Stimulated activated CD8-positive, alpha-beta memory T cell treated with anti-CD3 and anti-CD28 coated beads, Interleukin-12 subunit alpha, Interleukin-12 subunit beta, amount 100 ng/mL, for 24 hours (primary cell): ENCODE results near the gene SNAPC2.
"Not testable (repeated sequence)": the region's sequence is repeated elsewhere in the genome, so short reads cannot be mapped to it uniquely, and the experiment has no call there.

Source experiments
- DNase-seq: peaks from one replicate; pipeline ENCODE4 v3.0.0-alpha.2; 2020; ENCODE audit errors: extremely low read depth

SNAPC2 gene

DNA sequence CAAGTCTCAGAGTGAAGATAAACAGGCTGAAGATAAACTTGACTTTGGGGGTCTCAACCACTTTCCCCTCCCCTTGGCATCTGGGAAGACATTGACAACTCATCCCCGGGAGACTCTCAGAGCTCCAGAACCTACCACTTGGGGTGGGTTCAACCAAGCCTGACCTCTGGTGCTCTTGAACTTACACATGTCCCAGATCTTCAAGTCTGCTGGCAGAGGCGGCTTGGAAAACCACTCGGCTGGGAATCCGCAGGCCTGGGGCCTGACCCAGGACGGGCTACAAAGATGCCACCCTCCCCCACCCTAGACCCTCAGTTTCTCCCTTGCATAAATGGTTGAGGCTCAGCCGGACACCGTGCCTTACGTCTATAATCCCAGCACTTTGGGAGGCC, 31.3 kb upstream of the SNAPC2 start:
- DNase-seq = no peak

DNA sequence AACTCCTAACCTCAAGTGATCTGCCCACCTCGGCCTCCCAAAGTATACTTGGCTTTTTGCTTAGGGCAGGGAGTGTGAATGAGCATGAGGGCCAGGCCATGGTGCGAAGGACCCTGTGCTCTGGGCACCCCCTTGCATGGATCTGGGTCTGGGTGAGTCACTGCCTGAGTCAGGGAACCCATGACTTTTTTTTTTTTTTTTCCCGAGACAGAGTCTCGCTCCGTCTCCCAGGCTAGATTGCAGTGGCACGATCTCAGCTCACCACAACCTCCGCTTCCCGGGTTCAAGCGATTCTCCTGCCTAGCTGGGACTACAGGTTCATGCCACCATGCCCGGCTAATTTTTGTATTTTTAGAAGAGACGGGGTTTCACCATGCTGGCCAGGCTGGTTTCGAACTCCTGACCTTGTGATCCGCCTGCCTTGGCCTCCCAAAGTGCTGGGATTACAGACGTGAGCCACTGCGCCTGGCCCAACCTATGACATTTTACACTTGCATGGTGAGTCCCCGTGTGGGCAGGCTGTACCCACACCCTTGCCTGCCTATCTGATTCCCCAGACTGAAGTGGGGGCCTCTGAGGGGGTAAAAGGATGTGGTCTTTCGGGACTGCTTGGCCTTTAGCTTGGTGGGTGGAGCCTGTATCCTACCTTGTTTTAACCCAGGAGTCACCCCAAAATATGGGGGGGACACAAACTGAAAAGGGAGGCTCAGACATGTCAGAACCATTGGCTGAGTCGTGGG, 26.6 kb upstream of the SNAPC2 start:
- DNase-seq = not testable (repeated sequence)

DNA sequence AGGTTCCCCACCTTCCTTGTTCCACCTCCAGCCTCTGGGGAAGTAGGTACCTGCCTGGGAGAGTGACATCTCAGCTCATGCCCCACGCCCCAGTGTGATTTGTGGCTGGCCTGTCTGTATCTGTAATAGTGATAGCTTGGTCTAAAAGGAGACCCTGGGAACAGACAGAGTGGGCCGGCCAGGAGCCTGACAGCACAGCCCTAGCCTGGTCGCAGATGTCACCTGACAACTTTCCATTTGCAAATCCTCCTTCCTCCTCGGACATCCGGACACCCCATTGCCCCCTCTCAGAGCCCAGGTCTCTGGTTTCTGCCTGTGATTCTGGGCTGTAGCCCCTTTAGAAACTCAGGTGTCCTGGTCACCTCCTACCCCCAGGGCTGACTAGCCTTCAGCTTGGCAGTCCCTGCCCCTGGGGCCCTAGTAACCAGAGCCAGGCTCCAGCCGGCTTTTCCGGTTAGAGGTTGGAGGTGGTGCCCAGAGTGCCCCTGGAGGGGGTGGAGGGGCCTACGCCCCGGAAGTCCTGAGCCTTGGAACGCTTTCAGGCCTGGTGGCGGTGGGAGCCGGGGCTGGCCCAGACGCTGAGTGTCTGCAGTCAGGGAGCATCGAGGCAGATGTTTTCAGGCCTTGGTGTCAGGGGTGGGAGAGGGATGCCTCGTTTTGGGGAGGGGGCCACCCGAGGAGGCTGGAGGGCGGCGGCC, 25.4 kb upstream of the SNAPC2 start:
- no peak for DNase-seq

DNA sequence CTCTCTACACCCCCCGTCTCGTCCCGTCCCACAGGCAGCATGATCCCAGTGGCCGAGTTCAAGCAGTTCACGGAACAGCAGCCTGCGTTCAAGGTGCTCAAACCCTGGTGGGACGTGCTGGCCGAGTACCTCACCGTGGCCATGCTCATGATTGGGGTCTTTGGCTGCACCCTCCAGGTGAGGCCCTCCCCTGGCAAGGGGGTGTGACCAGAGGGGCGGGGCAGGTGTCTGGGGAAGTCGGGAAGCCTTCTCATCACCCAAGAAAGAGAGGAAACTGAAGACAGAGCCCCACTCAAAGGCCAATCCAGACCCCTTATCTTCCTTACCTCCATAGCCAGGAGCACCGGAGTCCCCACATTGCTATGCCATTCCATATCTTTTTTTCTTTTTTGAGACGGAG, 24.6 kb upstream of the SNAPC2 start:
- DNase-seq = no peak

DNA sequence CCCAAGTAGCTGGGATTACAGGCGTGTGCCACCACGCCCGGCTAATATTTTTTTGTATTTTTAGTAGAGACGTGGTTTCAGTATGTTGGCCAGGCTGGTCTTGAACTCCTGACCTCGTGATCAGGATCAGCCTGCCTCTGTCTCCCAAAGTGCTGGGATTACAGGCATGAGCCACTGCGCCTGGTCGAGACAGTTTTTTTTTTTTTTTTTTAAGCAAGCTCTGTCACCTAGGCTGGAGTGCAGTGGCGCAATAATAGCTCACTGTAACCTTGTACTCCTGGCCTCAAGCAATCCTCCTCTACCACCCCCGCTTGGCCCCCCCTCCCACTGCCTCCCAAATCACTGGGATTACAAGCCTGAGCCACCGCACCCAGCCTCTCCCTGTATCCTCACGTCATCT, 22.8 kb upstream of the SNAPC2 start:
- no peak for DNase-seq

DNA sequence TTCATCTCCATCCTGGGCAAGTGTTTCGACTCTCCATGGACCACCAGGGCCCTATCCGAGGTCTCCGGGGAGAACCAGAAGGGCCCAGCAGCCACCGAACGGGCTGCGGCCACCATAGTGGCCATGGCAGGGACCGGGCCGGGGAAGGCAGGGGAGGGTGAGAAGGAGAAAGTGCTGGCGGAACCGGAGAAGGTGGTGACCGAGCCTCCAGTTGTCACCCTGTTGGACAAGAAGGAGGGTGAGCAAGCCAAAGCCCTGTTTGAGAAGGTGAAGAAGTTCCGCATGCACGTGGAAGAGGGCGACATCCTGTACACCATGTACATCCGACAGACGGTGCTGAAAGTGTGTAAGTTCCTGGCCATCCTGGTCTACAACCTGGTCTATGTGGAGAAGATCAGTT, 21.2 kb upstream of the SNAPC2 start:
- no peak for DNase-seq

DNA sequence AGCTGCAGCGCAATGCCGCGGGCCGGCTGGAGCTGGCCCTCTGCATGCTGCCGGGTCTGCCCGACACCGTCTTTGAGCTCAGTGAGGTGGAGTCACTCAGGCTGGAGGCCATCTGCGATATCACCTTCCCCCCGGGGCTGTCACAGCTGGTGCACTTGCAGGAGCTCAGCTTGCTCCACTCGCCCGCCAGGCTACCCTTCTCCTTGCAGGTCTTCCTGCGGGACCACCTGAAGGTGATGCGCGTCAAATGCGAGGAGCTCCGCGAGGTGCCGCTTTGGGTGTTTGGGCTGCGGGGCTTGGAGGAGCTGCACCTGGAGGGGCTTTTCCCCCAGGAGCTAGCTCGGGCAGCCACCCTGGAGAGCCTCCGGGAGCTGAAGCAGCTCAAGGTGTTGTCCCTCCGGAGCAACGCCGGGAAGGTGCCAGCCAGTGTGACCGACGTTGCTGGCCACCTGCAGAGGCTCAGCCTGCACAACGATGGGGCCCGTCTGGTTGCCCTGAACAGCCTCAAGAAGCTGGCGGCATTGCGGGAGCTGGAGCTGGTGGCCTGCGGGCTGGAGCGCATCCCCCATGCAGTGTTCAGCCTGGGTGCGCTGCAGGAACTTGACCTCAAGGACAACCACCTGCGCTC, 20.3 kb upstream of the SNAPC2 start:
- no peak for DNase-seq

DNA sequence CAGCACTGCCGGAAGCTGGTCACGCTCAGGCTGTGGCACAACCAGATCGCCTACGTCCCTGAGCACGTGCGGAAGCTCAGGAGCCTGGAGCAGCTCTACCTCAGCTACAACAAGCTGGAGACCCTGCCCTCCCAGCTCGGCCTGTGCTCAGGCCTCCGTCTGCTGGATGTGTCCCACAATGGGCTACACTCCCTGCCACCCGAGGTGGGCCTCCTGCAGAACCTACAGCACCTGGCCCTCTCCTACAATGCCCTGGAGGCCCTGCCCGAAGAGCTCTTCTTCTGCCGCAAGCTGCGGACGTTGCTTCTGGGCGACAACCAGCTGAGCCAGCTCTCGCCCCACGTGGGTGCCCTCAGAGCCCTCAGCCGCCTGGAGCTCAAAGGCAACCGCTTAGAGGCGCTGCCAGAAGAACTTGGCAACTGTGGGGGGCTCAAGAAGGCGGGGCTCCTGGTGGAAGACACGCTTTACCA, 19.7 kb upstream of the SNAPC2 start:
- no peak for DNase-seq

DNA sequence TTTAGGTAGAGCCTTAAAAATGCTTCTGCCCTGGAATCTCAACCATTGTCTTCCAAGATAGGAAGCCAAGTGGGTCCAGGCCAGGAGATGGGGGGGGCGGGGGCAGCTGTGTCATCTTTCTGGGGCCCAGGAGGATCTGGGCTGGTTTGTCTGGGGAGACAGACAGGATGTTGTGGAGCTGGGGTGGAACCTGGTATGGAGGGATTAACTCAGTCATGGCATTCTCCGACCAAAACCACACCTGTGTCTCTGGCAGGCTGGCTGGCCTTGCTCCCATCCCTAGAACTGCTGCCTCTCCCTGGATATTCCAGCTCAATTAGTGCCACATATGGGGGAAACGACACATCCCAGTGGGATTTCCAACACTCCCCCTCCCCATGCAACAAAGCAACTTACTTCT, 19.2 kb upstream of the SNAPC2 start:
- no peak for DNase-seq

DNA sequence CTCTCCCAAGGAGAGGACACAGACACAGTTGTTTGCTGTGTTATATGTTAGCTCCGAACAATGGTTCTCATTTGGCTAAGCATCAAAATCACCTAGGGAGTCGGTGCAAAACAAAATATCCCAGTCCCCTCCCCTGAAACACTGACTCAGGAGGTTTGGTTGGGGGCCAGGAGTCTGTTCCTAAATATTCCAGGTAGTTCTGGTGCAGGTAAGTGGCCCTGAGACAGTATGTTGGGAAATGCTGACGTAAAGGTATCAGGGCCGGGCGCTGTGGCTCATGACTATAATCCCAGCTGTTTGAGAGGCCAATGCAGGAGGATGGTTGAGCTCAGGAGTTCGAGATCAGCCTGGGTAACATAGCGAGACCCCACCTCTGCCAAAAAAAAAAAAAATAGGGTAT, 18.8 kb upstream of the SNAPC2 start:
- DNase-seq = no peak

DNA sequence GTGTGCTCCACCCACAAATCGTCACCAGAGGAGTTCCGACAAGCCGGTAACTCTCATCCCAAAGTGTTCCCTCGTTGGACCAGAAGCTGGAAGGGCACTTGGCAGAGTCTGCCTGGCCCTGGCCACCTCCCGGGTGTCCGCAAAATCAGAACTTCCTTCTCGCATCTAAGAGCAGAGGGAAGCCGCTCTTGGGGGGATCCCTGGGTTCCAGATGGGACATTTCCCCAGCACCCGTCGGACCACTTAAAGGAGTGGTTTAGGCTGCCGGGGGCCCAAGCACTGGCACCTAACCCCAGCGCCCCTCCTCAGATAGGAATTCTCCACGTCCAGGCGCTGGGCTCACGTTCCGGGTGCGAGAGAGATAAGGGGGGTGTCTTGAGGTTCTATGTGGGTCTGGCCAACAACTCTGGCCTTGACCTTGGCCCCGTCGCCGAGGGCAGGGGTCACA, 17.3 kb upstream of the SNAPC2 start:
- DNase-seq = no peak

DNA sequence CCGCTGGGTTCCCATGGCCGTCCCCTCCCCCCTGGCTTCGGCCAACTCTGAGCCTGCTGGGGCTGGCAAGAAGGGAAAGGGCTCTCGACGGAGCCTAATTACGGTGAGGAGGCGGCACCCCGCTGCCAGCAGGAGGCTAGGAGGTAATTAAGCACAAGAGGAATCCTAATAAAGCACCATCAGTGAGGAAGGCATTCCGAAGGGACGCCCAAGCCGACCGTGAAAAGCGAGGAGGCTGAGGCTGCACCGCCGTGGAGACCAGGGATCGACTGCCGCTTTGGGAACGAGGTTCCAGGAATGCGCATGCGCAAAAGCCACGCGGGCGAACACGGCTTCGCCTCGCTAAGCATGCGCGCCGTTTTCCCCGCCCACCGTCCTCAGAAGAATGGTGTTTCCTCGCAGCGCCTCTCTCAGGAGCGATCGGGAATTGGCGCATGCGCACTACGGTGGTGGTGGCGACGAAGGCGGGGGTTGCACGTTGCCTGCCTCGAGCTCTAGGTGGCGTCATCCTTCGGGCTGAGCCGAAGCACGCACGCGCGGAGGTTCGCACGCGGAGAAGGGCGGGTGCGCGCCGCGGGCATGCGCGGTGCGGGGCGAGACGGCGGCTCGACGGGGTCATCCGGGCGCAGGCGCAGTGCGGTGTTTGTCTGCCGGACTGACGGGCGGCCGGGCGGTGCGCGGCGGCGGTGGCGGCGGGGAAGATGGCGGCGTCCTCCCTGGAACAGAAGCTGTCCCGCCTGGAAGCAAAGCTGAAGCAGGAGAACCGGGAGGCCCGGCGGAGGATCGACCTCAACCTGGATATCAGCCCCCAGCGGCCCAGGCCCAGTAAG, 16.7 kb upstream of the SNAPC2 start, which contains the start of gene MAP2K7:
TSS of gene MAP2K7 (plus strand) at position 634 of the 830 bp plus-strand sequence. CDS start at position 702, 68 bp downstream.
- peak; percentile 100 for DNase-seq

DNA sequence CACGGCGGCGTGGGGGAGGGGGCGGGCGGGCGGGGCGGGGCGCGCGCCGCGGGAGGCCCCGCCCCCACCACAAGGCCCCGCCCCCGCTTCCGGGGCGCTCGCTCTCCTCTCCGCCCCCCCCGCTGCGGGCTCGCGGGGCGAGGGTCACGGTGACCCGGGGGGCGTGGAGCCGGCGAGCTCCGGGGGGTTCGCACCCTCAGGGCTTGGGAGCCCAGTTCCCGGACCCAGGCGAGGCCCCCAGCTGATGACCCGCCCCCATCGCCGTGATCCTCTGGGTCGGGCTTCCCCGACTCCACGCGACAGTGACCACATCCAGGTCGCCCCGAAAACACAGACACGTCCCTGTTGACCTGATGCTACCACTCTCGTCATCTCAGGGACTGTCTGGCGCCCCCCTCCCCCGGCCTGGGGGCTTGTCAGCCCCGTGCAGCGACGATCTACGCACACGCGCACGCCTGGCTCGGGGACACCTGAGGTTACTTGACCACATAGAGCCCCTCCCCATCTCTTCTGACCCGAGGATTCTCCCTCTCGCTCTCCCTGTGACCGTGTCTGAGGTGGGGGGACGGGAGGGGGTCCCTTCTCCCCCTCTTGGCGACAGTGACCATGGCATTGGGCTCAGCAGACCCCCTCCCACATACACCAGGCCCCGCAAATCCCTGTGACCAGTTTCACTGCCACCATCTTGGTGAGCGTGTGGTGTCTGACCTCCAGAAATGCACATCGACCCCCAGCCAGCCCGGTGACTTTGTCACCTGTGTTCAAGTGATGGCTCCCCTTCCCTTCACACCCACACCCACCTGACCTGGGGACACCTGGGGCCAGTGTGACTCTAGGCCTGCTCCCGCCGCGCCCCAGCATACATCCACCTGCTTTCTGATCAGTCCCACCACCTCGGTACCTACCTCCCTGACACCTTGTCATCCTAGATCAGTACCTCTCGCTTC, 15.8 kb upstream of the SNAPC2 start:
- no peak for DNase-seq

DNA sequence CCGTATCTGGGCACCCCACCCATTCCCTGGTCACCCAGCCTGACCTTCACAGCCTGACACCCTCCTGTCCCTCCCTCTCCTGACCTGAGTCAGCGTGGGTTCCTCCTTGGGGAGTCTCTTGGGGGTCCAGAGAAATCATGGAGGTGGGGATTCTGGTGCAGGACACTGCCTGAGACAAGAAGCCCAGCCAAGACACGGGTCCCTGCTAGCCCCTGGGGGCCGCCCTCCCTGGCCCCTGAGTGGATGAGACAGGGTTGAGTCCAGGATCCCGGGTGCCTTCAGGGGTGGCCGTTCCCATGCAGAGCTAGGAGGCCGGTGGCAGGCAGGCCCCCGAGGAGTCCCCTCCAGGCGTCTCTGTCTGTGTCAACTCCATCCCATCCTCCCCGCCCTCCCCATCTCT, 14.9 kb upstream of the SNAPC2 start:
- no peak for DNase-seq

DNA sequence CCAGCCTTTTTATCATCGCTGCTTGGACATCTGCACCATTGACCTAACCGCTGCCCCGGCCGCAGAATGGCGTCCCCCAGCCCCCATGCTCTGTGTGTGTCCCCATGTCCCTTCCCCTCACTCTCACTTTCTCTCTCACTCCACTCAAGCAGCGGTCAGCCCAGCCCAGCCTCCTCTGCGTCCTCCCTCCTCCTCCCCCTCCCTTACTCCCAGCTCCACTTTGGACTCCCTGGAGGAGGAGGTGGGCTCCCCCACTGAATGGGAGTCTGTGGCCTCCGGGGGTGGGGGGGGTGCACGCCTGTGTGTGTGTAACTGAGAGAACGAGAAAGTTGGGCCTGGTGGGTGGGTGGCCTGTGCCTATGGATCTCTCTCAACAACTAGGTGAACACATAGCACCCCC, 14.3 kb upstream of the SNAPC2 start:
- no peak for DNase-seq

DNA sequence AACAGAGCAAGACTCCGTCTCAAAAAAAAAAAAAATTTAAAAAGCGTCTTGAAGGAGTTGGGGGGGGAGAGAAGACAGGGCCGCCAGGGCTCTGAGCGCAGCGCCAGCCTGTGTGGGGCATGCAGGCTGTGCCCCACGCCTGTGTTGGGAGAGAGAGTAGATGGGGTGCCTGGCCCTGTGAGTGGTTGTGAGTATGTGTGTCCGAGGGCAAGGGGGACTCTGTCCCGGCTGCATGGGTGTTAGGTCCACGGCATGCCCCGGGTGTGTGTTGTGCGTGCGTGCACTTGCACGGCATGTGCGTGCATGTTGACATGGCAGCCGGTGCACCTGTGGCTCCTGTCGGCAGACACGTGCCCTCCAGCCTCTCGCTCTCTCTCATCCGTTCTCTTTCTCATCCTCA, 13.0 kb upstream of the SNAPC2 start:
- DNase-seq = no peak

DNA sequence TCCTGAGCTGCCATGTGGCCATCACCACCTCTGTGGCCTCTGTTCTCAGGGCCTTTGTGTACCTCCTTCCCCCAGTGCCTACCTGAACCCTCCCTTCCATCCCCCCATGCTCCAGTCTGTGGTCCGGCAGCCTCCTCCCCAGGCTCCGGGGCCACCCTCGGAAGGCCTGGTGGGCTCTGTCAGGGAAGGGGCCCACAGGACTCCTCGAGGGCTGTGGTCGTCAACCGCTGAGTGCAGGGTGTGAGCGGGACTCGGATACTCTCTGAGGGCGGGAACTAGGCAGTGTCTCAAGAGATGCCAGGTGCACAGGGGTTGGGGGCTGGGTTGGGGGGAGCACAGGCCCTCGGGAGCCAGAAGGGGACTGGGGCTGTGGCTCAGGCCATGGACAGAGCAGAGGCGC, 12.6 kb upstream of the SNAPC2 start:
- DNase-seq = no peak

DNA sequence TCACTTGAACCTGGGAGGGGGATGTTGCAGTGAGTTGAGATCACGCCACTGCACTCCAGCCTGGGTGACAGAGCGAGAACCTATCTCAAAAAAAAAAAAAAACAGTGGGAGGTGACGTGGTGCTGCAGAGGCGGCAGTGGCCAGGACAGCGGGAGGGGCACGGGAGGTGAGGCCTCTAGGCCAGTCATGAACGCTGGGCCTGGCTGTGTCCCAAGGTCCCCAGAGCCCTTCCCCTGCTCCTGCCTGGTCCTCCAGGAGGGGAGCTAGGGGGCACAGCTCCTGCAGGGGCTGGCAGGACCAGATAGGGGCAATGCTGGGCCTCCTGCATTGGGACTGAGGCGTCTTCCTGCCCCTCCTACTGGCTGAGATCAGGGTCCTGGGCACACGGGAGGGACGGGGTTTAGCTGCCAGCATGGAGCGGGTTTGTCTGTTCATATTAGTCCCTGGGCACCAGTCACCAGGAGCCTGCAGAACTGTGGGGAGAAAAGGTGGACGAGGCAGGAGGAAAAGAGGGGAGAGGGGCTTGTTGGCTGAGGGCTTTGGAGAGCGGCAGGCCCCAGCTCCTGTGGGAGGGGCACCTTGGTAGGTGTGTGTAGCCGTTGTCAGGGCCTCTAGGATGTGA, 11.9 kb upstream of the SNAPC2 start:
- no peak for DNase-seq

DNA sequence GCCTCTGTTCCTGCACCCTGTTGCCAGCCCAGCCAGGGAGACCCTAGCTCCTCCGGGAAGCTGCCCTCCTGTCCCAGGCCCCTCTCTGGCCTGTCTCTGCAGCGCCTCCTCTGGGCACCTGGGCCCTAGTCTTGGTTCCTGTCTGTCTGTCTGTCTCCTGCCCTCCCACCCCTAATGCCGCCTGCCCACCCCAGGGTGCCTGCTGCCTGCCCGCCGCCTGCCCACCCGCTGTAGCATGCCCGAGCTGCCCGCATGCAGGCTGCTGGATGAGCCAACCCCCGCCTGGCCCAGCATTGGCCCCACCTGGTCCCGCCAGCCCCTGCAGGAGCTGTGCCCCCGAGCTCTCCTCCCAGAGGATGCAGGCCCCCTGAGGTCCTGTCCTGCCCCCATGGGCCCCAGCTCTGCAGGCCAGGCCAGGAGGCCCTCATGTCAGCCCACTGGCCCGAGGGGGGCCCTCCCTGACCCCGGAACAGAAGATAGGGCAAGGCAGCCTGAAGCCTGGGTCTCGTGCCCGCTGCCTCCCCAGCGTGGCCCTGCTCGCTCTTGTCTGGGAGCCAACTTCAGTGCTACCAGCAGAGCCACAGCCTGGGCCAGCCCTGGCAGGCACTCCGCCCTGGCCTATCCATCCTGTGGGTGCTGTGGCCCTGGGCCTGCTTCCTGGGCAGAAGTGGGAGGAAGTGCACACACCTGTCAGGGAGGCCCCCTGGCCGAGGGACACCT, 11.2 kb upstream of the SNAPC2 start:
- DNase-seq = no peak
